Activated gamma-delta T cell (primary cell): Measurements from ENCODE around the gene PCDHA5.
"Not testable (repeated sequence)": the region's sequence is repeated elsewhere in the genome, so short reads cannot be mapped to it uniquely, and the experiment has no call there.

ENCODE experiments used
- DNase-seq: peaks from one replicate; lab custom pipeline; 2025; lab: John Stamatoyannopoulos, UW
- total RNA-seq, 2 donors: gene quantifications; one replicate each; lab custom pipeline; 2026; lab: John Stamatoyannopoulos, UW

Gene PCDHA5
- total RNA-seq = 0 to 0.13 reads per million in 2 donors

DNA sequence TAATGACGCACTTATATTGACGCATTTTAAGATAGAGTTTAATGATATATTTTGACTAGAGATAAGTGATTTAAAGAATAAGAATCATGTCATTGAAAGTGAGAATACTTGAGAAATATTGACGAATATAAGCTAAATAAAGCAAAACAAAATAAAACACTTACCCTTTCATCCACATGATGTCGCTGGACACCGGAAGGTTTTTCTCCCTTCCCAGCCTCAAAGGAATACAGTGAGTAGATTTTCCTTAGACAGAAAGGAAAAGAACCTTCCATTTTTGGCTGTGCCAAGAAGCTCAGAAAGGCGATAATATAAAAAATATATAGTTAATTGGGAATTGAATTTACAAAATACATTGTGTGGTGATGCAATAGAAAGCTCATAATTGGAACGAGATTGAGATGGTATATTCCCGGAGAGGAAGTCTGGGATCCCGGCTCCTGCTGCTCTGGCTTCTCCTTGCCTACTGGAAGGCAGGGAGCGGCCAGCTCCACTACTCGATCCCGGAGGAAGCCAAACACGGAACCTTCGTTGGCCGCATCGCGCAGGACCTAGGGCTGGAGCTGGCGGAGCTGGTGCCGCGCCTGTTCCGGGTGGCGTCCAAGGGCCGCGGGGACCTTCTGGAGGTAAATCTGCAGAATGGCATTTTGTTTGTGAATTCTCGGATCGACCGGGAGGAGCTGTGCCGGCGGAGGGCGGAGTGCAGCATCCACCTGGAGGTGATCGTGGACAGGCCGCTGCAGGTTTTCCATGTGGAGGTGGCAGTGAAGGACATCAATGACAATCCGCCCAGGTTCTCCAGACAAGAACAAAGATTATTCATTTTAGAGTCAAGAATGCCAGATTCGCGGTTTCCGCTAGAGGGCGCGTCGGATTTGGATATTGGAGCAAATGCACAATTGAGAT lies at the start of gene PCDHA5:
TSS of gene PCDHA5 (plus strand) at position 239 of the 906 bp plus-strand sequence.
- no peak for DNase-seq

DNA sequence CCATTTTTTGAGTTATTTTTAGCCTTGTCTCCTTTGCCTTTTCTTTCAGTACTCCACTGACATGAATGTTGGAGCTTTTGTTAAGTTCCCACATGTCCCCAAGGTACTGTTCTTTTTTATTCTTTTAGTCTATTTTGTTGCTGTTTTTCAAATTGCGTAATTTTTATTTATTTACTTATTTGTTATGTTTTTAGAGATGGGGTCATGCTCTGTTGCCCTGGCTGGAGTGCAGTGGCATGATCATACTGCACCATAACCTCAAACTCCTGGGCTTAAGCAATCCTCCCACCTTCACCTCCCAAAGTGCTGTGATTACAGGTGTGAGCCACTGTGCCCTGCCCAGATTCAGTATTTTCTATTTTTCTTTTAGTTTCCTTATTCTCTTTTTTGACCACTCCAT lies 40.9 kb upstream of the PCDHA5 start:
- DNase-seq = no peak

DNA sequence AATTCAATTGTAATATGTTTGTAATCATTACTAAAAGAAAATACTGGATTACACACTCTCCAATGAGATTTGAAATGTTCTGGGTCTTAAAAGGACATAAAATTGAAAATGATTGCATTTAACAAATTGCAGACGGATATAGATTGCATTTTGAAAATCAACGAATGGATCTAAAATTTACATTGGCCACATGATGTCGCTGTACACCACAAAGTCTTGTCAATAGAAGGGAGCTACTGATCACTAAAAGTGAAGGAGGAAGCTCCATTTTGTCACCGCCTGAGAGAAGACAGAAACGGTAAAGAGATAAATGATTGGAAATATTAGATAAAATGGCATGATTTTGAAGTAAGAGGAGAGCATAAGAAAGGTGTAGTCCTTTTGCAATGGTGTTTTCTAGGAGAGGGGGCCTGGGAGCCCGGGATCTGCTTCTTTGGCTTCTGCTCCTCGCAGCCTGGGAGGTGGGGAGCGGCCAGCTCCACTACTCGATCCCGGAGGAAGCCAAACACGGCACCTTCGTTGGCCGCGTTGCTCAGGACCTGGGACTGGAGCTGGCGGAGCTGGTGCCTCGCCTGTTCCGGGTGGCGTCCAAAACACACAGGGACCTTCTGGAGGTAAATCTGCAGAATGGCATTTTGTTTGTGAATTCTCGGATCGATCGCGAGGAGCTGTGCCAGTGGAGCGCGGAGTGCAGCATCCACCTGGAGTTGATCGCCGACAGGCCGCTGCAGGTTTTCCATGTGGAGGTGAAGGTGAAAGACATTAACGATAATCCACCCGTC lies 35.3 kb upstream of the PCDHA5 start, which contains the start of gene PCDHA1:
TSS of gene PCDHA1 (plus strand) at position 236 of the 782 bp plus-strand sequence.
- no peak for DNase-seq

DNA sequence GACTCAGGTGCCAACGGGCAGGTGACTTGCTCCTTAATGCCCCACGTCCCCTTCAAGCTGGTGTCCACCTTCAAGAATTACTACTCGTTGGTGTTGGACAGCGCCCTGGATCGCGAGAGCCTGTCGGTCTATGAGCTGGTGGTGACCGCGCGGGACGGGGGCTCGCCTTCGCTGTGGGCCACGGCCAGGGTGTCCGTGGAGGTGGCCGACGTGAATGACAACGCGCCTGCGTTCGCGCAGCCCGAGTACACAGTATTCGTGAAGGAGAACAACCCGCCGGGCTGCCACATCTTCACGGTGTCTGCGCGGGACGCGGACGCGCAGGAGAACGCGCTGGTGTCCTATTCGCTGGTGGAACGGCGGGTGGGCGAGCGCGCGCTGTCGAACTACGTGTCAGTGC lies 34.0 kb upstream of the PCDHA5 start:
- not testable (repeated sequence) for DNase-seq

DNA sequence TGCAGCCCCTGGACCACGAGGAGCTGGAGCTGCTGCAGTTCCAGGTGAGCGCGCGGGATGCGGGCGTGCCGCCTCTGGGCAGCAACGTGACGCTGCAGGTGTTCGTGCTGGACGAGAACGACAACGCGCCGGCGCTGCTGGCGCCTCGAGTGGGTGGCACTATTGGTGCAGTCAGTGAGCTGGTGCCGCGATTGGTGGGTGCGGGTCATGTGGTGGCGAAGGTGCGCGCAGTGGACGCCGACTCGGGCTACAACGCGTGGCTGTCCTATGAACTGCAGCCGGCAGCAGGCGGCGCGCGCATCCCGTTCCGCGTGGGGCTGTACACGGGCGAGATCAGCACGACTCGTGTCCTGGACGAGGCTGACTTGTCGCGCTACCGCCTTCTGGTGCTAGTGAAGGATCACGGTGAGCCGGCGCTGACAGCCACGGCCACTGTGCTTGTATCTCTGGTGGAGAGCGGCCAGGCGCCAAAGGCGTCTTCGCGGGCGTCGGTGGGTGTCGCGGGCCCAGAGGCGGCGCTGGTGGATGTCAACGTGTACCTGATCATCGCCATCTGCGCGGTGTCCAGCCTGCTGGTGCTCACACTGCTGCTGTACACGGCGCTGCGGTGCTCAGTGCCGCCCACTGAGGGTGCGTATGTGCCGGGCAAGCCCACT lies 33.4 kb upstream of the PCDHA5 start:
- not testable (repeated sequence) for DNase-seq

DNA sequence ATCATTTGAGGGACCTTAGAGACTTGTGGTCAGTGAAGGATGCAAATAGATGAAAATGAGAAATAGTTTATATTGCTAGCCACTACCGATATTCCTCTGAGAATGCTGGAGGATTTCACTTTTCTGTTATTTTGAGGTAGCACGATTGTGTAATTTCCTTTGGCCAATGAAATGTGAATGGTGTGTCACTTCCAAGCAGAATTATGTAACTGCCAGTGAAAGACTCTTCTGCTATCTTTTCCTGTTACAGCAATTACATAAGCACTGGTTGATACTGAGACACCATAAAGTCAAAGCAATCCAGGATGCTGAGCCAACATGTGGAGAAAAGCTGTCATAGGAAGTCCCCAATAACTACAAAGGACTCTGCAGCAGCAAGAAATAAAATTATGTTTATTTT lies 30.3 kb upstream of the PCDHA5 start:
- no peak for DNase-seq

DNA sequence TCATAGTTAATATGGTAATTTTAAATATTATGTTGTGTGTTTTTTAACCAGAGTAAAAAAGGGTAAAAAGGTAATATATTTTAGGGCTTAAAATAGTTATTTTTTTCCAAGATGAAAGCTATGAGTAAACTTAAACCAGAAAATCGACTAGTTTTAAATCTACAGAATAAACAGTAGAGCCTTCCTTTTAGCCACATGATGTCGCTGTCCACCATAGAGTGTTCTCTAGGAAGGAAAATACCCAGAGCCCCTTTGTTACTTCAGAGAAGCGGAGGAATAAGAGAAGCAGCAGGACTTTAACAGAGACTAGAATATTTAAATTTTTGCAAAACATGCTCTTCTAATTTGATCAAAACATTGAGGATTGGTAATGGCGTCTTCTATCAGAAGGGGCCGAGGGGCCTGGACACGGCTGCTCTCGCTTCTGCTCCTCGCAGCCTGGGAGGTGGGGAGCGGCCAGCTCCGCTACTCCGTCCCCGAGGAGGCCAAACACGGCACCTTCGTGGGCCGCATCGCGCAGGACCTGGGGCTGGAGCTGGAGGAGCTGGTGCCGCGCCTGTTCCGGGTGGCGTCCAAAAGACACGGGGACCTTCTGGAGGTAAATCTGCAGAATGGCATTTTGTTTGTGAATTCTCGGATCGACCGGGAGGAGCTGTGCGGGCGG lies 26.7 kb upstream of the PCDHA5 start, which contains the start of gene PCDHA2:
TSS of gene PCDHA2 (plus strand) at position 258 of the 664 bp plus-strand sequence.
- no peak for DNase-seq

DNA sequence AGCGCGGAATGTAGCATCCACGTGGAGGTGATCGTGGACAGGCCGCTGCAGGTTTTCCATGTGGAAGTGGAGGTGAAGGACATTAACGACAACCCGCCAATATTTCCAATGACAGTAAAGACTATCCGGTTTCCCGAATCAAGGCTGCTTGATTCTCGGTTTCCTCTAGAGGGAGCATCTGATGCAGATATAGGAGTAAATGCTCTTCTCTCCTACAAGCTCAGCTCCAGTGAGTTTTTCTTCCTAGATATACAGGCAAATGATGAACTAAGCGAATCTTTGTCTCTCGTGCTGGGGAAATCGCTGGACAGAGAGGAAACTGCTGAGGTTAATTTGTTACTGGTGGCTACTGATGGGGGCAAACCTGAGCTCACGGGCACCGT lies 26.2 kb upstream of the PCDHA5 start:
- DNase-seq = no peak

DNA sequence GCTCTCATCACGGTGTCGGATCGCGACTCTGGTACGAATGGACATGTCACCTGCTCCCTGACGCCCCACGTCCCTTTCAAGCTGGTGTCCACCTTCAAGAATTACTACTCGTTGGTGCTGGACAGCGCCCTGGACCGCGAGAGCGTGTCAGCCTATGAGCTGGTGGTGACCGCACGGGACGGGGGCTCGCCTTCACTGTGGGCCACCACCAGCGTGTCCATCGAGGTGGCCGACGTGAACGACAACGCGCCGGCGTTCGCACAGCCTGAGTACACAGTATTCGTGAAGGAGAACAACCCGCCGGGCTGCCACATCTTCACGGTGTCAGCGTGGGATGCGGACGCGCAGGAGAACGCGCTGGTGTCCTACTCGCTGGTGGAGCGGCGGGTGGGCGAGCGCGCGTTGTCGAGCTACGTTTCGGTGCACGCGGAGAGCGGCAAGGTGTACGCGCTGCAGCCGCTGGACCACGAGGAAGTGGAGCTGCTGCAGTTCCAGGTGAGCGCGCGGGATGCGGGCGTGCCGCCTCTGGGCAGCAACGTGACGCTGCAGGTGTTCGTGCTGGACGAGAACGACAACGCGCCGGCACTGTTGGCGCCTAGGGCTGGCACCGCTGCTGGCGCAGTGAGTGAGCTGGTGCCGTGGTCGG lies 25.2 kb upstream of the PCDHA5 start:
- DNase-seq = not testable (repeated sequence)

DNA sequence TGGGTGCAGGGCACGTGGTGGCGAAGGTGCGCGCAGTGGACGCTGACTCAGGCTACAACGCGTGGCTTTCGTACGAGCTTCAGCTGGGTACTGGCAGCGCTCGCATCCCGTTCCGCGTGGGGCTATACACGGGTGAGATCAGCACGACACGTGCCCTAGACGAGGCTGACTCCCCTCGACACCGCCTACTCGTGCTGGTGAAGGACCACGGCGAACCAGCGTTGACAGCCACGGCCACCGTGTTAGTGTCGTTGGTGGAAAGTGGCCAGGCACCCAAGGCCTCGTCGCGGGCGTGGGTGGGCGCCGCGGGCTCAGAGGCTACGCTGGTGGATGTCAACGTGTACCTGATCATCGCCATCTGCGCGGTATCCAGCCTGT lies 24.7 kb upstream of the PCDHA5 start:
- DNase-seq = no peak

DNA sequence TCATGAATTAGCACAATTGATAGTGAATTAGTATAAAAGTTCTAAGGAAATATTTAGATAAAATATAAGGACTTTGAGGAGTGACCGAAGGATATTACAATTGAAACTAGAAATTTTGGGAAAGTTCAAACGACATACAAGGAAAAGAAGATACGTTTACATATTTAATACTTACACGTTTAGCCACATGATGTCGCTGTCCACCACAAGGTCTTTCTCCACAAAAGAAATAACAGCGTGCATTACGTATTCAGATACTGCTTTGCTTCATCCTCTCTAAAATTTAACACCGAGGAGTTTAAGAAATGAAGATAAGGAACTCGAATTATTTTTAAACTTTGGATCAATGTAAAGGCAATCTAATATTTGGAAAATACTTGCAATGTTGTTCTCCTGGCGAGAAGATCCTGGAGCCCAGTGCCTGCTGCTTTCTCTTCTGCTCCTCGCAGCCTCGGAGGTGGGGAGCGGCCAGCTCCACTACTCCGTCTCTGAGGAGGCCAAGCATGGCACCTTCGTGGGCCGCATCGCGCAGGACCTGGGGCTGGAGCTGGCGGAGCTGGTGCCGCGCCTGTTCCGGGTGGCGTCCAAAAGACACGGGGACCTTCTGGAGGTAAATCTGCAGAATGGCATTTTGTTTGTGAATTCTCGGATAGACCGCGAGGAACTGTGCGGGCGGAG lies 20.5 kb upstream of the PCDHA5 start, which contains the start of gene PCDHA3:
TSS of gene PCDHA3 (plus strand) at position 242 of the 678 bp plus-strand sequence.
- no peak for DNase-seq

DNA sequence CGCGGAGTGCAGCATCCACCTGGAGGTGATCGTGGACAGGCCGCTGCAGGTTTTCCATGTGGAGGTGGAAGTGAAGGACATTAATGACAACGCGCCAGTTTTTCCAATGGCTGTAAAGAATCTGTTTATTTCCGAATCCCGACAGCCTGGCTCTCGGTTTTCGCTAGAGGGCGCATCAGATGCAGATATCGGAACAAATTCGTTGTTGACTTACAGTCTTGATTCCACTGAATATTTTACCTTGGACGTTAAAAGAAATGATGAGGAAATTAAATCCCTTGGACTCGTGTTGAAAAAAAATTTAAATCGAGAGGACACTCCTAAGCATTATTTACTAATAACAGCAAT lies 19.9 kb upstream of the PCDHA5 start:
- no peak for DNase-seq

DNA sequence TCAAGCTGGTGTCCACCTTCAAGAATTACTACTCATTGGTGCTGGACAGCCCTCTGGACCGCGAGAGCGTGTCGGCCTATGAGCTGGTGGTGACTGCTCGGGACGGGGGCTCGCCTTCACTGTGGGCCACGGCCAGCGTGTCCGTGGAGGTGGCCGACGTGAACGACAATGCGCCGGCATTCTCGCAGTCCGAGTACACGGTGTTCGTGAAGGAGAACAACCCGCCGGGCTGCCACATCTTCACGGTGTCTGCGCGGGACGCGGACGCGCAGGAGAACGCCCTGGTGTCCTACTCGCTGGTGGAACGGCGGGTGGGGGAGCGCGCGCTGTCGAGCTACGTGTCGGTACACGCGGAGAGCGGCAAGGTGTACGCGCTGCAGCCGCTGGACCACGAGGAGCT lies 19.0 kb upstream of the PCDHA5 start:
- not testable (repeated sequence) for DNase-seq

DNA sequence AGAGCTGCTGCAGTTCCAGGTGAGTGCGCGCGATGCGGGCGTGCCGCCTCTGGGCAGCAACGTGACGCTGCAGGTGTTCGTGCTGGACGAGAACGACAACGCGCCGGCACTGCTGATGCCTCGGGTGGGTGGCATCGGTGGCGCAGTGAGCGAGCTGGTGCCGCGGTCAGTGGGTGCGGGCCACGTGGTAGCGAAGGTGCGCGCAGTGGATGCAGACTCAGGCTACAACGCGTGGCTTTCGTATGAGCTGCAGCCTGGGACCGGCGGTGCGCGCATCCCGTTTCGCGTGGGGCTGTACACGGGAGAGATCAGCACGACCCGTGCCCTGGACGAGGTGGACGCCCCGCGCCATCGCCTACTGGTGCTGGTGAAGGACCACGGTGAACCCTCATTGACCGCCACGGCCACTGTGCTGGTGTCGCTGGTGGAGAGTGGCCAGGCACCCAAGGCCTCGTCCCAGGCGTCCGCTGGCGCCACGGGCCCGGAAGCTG lies 18.6 kb upstream of the PCDHA5 start:
- no peak for DNase-seq

DNA sequence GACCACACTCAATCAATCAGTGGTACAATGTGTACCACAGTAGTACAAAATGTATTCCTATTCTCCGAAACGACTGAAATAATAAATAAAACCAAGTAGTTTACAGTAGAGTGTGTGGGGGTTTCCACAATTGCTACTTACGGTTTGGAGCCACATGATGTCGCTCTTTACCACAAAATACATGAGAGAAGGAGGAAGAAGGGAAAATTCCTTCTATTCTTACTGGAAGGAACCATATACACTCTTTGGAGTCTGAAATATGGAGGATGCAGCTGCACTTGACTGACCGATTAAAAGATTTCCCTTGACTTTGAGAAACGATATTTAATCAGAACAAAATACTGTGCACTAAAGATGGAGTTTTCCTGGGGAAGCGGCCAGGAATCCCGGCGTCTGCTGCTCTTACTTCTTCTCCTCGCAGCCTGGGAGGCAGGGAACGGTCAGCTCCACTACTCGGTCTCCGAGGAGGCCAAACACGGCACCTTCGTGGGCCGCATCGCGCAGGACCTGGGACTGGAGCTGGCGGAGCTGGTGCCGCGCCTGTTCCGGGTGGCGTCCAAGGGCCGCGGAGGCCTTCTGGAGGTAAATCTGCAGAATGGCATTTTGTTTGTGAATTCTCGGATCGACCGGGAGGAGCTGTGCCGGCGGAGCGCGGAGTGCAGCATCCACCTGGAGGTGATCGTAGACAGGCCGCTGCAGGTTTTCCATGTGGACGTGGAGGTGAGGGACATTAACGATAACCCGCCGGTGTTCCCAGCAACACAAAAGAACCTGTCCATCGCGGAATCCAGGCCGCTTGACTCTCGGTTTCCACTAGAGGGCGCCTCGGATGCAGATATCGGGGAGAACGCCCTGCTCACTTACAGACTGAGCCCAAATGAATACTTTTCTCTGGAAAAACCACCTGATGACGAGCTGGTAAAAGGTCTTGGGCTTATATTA lies 14.3 kb upstream of the PCDHA5 start, which contains the start of gene PCDHA4:
TSS of gene PCDHA4 (plus strand) at position 235 of the 942 bp plus-strand sequence.
- DNase-seq = no peak

DNA sequence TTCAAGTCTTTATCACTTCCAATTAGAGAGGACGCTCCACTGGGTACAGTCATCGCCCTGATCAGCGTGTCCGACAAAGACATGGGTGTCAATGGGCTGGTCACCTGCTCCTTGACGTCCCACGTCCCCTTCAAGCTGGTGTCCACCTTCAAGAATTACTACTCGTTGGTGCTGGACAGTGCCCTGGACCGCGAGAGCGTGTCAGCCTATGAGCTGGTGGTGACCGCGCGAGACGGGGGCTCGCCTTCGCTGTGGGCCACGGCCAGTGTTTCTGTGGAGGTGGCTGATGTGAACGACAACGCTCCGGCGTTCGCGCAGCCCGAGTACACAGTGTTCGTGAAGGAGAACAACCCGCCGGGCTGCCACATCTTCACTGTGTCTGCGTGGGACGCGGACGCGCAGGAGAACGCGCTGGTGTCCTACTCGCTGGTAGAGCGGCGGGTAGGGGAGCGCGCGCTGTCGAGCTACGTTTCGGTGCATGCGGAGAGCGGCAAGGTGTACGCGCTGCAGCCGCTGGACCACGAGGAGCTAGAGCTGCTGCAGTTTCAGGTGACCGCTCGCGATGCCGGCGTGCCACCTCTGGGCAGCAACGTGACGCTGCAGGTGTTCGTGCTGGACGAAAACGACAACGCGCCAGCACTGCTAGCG lies 13.0 kb upstream of the PCDHA5 start:
- DNase-seq = not testable (repeated sequence)

DNA sequence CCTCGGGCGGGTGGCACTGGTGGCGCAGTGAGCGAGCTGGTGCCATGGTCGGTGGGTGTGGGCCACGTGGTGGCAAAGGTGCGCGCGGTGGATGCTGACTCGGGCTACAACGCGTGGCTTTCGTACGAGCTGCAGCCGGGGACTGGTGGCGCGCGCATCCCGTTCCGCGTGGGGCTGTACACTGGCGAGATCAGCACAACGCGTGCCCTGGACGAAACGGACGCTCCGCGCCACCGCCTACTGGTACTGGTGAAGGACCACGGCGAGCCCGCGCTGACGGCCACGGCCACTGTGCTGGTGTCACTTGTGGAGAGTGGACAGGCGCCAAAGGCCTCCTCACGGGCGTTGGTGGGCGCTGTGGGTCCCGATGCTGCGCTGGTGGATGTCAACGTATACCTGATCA lies 12.5 kb upstream of the PCDHA5 start:
- DNase-seq = no peak

DNA sequence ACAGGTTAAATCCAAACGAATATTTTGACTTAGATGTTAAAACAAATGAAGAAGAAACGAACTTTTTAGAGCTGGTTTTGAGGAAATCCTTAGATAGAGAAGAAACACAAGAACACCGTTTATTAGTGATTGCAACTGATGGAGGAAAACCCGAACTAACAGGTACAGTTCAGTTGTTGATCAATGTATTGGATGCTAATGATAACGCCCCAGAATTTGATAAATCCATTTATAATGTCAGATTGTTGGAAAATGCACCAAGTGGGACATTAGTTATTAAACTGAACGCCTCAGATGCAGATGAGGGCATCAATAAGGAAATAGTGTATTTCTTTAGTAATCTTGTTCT lies 842 bp downstream of the PCDHA5 start:
- DNase-seq = no peak

DNA sequence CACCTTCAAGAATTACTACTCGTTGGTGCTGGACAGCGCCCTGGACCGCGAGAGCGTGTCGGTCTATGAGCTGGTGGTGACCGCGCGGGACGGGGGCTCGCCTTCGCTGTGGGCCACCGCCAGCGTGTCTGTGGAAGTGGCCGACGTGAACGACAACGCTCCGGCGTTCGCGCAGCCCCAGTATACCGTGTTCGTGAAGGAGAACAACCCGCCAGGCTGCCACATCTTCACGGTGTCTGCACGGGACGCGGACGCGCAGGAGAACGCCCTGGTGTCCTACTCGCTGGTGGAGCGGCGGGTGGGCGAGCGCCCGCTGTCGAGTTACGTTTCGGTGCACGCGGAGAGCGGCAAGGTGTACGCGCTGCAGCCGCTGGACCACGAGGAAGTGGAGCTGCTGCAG lies 1.6 kb downstream of the PCDHA5 start:
- not testable (repeated sequence) for DNase-seq
